Natural killer cell treated with Interleukin-12 subunit alpha and Interleukin-12 subunit beta and Interleukin-15 and Interleukin-18, amount 100 ng/mL, for 72 hours (primary cell): Measurements from ENCODE around the gene CEACAM5. TPM values are rescaled to one million over a fixed set of nuclear protein-coding genes. Genes with fewer than 3 reads are reported as not detected.
"Not testable (repeated sequence)": the region's sequence is repeated elsewhere in the genome, so short reads cannot be mapped to it uniquely, and the experiment has no call there.

Experiments
- ATAC-seq, 2 donors: fragments of 150-1000 bp; cut with Tn5 transposase in 1 of 2; sonication (Bioruptor Pico), chemical (Tn5 transposase) in 1 of 2; 2 replicates each; pipeline ENCODE4 v1.10.0; 2021
- DNase-seq: peaks from one replicate; pipeline ENCODE4 v3.0.0; 2022; ENCODE audit warnings: low spot score
- H3K27ac Mint-ChIP-seq, 2 donors: 1 replicate in 1 of 2; 2 replicates in 1 of 2; pipeline ENCODE4 v1.8.0; 2022; ENCODE audit warnings: mixed read lengths in 2 of 2, mild to moderate bottlenecking in 1 of 2, moderate library complexity in 1 of 2
- H3K27me3 Mint-ChIP-seq, 2 donors: 1 replicate in 1 of 2; 2 replicates in 1 of 2; pipeline ENCODE4 v1.8.0; 2022; ENCODE audit warnings: mixed read lengths in 2 of 2
- H3K36me3 Mint-ChIP-seq: one replicate; pipeline ENCODE4 v1.8.0; 2022; ENCODE audit warnings: mixed read lengths
- H3K4me1 Mint-ChIP-seq, 2 donors: 1 replicate in 1 of 2; 2 replicates in 1 of 2; pipeline ENCODE4 v1.8.0; 2022; ENCODE audit warnings: low read depth in 2 of 2, mixed read lengths in 2 of 2, mild to moderate bottlenecking in 1 of 2
- H3K4me3 Mint-ChIP-seq: one replicate; pipeline ENCODE4 v1.8.0; 2022; ENCODE audit warnings: mixed read lengths
- H3K9me3 Mint-ChIP-seq: 2 replicates; pipeline ENCODE4 v1.8.0; 2022; ENCODE audit warnings: mixed read lengths
- total RNA-seq, 2 donors: library from RNA; stranded (reverse); gene quantifications; one replicate each; pipeline ENCODE4 v1.2.3, GENCODE V29; 2022

CEACAM5 gene
- total RNA-seq, 2 donors from 2014 or later: not detected

DNA sequence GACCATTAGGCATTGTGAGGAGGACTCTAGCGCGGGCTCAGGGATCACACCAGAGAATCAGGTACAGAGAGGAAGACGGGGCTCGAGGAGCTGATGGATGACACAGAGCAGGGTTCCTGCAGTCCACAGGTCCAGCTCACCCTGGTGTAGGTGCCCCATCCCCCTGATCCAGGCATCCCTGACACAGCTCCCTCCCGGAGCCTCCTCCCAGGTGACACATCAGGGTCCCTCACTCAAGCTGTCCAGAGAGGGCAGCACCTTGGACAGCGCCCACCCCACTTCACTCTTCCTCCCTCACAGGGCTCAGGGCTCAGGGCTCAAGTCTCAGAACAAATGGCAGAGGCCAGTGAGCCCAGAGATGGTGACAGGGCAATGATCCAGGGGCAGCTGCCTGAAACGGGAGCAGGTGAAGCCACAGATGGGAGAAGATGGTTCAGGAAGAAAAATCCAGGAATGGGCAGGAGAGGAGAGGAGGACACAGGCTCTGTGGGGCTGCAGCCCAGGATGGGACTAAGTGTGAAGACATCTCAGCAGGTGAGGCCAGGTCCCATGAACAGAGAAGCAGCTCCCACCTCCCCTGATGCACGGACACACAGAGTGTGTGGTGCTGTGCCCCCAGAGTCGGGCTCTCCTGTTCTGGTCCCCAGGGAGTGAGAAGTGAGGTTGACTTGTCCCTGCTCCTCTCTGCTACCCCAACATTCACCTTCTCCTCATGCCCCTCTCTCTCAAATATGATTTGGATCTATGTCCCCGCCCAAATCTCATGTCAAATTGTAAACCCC is 2.8 kb upstream of the CEACAM5 start:
- DNase-seq: no peak
- ATAC-seq: no peak

DNA sequence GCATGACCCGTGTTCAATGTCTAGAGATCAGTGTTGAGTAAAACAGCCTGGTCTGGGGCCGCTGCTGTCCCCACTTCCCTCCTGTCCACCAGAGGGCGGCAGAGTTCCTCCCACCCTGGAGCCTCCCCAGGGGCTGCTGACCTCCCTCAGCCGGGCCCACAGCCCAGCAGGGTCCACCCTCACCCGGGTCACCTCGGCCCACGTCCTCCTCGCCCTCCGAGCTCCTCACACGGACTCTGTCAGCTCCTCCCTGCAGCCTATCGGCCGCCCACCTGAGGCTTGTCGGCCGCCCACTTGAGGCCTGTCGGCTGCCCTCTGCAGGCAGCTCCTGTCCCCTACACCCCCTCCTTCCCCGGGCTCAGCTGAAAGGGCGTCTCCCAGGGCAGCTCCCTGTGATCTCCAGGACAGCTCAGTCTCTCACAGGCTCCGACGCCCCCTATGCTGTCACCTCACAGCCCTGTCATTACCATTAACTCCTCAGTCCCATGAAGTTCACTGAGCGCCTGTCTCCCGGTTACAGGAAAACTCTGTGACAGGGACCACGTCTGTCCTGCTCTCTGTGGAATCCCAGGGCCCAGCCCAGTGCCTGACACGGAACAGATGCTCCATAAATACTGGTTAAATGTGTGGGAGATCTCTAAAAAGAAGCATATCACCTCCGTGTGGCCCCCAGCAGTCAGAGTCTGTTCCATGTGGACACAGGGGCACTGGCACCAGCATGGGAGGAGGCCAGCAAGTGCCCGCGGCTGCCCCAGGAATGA is 1.5 kb upstream of the CEACAM5 start:
- ATAC-seq (peak; percentile 85 to 87), DNase-seq (peak; percentile 71)
- Mint-ChIP-seq H3K27me3 (peaks cover 9 to 18% of the 10 kb centered on the region in 2 donors), H3K9me3 (no peaks in the 10 kb centered on the region), H3K27ac (peak overlapping the region in 1 of 2 donors; percentile 43), H3K36me3 (no peaks in the 10 kb centered on the region), H3K4me1 (peaks cover 5% of the 10 kb centered on the region in 2 donors), H3K4me3 (peak overlapping the region; percentile 74)

More for the DNA sequence above, 2.8 kb upstream of the CEACAM5 start:
- Mint-ChIP-seq H3K27me3 (peaks cover 9 to 11% of the 10 kb centered on the region in 2 donors), H3K36me3 (no peaks in the 10 kb centered on the region), H3K4me3 (no peak overlapping the region), H3K27ac (peak overlapping the region in 1 of 2 donors; percentile 4), H3K4me1 (peaks cover 5% of the 10 kb centered on the region in 2 donors), H3K9me3 (no peaks in the 10 kb centered on the region)

- Mint-ChIP-seq H3K9me3 (no peaks in the 10 kb centered on the region), H3K27ac (peak overlapping the region in 1 of 2 donors; percentile 43), H3K27me3 (peaks cover 9 to 22% of the 10 kb centered on the region in 2 donors), H3K36me3 (no peaks in the 10 kb centered on the region), H3K4me1 (peaks cover 5% of the 10 kb centered on the region in 2 donors), H3K4me3 (no peak overlapping the region)
- DNase-seq (no peak), ATAC-seq (no peak)
Observed at GRCh38 chr19:41707502-41707812, 969 bp upstream of the CEACAM5 start.

- Mint-ChIP-seq H3K36me3 (no peaks in the 10 kb centered on the region), H3K9me3 (no peaks in the 10 kb centered on the region), H3K27me3 (peaks cover 9 to 27% of the 10 kb centered on the region in 2 donors), H3K27ac (no peak overlapping the region), H3K4me3 (no peak overlapping the region), H3K4me1 (peaks cover 5% of the 10 kb centered on the region in 2 donors)
- DNase-seq (no peak), ATAC-seq (no peak)
Observed at GRCh38 chr19:41707871-41708371, 505 bp upstream of the CEACAM5 start.

GRCh38 chr19:41709516-41709915 is 1.1 kb downstream of the CEACAM5 start:
- peaks cover 15 to 36% of the 10 kb centered on the region in 2 donors for H3K27me3 Mint-ChIP-seq
- not testable (repeated sequence) for ATAC-seq, H3K4me3 Mint-ChIP-seq, DNase-seq, H3K36me3 Mint-ChIP-seq, H3K9me3 Mint-ChIP-seq, H3K4me1 Mint-ChIP-seq, H3K27ac Mint-ChIP-seq

- H3K9me3 Mint-ChIP-seq: no peaks in the 10 kb centered on the region
- H3K27me3 Mint-ChIP-seq: peaks cover 15 to 36% of the 10 kb centered on the region in 2 donors
Observed at GRCh38 chr19:41709951-41710645, 1.7 kb downstream of the CEACAM5 start.

DNA sequence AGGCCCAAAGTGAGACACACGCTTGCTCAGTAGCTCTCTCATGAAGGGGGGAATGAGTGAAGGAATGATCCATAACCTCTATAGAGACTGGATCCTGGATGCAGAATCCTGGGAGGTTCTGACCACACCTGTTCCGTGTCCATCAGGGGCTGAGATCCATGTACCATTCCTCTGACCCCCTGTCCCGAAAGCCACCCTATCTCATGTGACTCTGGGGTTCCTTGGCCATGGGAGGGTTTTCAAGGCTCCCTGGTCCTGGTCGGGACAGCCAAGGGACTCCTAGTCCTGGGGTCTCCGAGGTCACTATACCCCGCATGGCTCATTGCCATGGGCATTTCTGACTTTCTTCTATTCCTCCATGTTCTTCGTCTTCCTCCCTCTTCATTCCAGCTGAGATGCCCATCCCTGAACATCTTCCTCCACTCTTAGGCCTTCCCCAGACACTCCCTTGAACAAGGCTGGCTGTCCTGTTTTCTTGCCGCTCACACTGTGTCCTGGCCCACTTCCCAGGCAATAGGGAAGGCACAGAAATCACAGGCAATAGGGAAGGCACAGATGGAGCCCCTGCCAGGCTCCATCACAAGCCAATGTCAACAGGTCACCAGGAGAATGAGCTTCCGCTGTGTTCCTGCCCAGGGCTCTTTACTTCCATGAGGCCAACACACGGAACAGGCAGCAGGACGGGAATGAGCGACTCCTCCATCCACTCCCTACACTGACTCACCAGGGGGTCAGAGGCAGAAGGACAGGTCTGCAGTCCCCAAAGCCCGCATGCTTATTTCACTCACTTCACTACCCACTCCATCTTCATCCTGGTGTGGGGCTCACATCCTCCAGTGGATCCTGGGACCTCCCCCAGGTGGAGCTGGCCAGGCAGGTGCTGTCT is 3.2 kb downstream of the CEACAM5 start:
- DNase-seq (no peak), ATAC-seq (no peak)
- Mint-ChIP-seq H3K4me1 (peaks cover 5% of the 10 kb centered on the region in 2 donors), H3K36me3 (no peaks in the 10 kb centered on the region), H3K27ac (no peak overlapping the region), H3K27me3 (peaks cover 16 to 26% of the 10 kb centered on the region in 2 donors), H3K9me3 (no peaks in the 10 kb centered on the region), H3K4me3 (no peak overlapping the region)

More at GRCh38 chr19:41709951-41710645, 1.7 kb downstream of the CEACAM5 start:
- ATAC-seq: no peak
- DNase-seq: no peak
- Mint-ChIP-seq H3K4me3 (no peak overlapping the region), H3K36me3 (no peaks in the 10 kb centered on the region), H3K4me1 (peaks cover 5% of the 10 kb centered on the region in 2 donors), H3K27ac (no peak overlapping the region)

DNA sequence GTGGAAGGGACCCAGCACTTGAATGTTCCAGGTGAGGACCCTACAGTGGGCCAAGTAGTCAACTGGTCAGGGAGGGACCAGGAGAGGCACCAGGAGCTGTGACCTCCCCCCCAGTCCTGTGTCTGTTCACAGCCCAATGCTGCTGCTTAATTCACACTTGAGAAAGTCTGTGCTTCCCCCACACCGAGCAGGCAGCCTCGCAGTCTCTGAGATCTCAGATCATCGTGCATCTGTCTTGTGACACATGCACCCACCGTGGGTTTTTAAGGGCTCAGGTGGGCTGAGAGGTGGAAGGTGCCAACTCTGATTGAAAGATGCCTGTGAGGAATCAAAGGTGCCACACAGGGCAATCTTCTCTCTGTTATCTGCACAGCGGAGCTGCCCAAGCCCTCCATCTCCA is 6.2 kb downstream of the CEACAM5 start:
- H3K27me3 Mint-ChIP-seq: peaks cover 14 to 32% of the 10 kb centered on the region in 2 donors
- DNase-seq: no peak

DNA sequence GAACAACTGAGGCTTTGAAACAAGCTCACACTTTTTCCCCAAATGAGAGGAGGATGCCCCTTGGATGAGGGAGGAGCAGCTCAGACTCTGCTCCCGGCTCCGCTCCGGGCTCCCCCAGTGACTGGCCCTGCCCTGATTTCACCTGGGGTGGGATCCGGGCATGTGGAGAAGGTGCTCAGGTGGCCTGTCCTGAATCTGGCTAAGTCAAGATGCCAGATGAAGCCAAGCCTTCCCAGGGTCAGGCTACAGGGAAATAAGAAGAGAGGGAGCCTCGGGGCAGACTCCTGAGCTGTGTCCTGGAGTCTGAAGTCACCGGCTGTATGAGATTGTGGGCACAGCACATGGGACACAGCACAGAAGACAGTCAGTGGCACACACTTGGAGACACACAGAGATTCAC is 10.3 kb downstream of the CEACAM5 start:
- ATAC-seq: no peak

More for the DNA sequence above, 6.2 kb downstream of the CEACAM5 start:
- ATAC-seq: no peak
- Mint-ChIP-seq H3K4me1 (no peaks in the 10 kb centered on the region), H3K9me3 (no peaks in the 10 kb centered on the region), H3K4me3 (no peak overlapping the region), H3K27ac (no peak overlapping the region), H3K36me3 (no peaks in the 10 kb centered on the region)

GRCh38 chr19:41720103-41720502 is 11.7 kb downstream of the CEACAM5 start:
- H3K36me3 Mint-ChIP-seq: no peaks in the 10 kb centered on the region
- H3K27ac Mint-ChIP-seq: no peak overlapping the region
- ATAC-seq (peak in 1 of 2 donors; percentile 34), DNase-seq (no peak)
- H3K9me3 Mint-ChIP-seq: no peaks in the 10 kb centered on the region
- H3K4me1 Mint-ChIP-seq: no peaks in the 10 kb centered on the region
- peaks cover 16 to 17% of the 10 kb centered on the region in 2 donors for H3K27me3 Mint-ChIP-seq
- H3K4me3 Mint-ChIP-seq: no peak overlapping the region

More for the DNA sequence above, 10.3 kb downstream of the CEACAM5 start:
- Mint-ChIP-seq H3K36me3 (no peaks in the 10 kb centered on the region), H3K27me3 (peaks cover 16 to 17% of the 10 kb centered on the region in 2 donors), H3K9me3 (no peaks in the 10 kb centered on the region), H3K4me3 (no peak overlapping the region), H3K27ac (no peak overlapping the region), H3K4me1 (no peaks in the 10 kb centered on the region)
- no peak for DNase-seq

DNA sequence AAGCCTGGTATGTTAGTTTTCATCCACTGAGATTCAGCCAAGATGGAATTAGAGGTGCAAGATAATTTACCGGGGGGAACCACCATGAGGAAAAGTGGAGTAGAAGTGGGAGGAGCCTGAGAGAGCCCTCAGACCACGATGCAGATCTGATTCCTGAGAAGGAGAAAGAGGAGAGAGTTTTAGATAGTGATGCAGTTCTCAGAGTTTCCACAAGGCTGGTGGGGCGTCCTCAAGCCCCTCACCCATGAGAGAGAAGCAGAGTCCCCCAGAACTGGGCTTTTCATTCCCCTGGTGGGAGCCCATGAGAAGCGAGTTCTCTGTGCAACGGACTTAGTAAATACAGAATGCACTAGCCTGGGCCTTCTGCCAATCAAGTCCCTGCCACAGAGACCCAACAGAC is 18.1 kb downstream of the CEACAM5 start:
- no peaks in the 10 kb centered on the region for H3K9me3 Mint-ChIP-seq
- H3K36me3 Mint-ChIP-seq: no peaks in the 10 kb centered on the region
- H3K27ac Mint-ChIP-seq: no peak overlapping the region
- ATAC-seq: no peak
- H3K4me1 Mint-ChIP-seq: no peaks in the 10 kb centered on the region
- no peak for DNase-seq
- peaks cover 35 to 37% of the 10 kb centered on the region in 2 donors for H3K27me3 Mint-ChIP-seq
- no peak overlapping the region for H3K4me3 Mint-ChIP-seq

- Mint-ChIP-seq H3K4me1 (no peaks in the 10 kb centered on the region), H3K27me3 (peaks cover 30 to 40% of the 10 kb centered on the region in 2 donors), H3K9me3 (no peaks in the 10 kb centered on the region), H3K36me3 (no peaks in the 10 kb centered on the region), H3K4me3 (no peak overlapping the region), H3K27ac (no peak overlapping the region)
- DNase-seq: no peak
- no peak for ATAC-seq
Observed at GRCh38 chr19:41734156-41734555, 25.7 kb downstream of the CEACAM5 start.

DNA sequence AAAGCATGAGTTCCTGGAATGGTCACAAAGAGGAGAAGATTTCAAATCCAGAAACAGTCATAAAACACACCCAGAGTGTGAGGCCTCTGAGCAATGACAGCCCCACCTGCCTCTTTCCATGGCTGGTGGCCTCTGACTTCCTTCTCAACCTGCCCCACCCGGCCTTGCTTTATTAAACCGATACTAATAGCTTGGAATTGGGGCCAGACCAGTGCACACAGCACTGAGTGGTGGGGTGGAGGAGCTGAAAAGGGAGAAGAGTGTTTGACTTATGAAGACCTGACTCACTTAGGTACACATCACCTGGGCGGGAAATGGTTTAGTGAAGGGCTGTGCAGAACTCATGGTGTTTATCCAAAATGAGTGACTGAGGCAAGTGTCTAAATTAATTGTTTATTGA is 26.2 kb downstream of the CEACAM5 start:
- H3K27ac Mint-ChIP-seq: no peak overlapping the region
- no peaks in the 10 kb centered on the region for H3K4me1 Mint-ChIP-seq
- no peak for ATAC-seq
- no peaks in the 10 kb centered on the region for H3K36me3 Mint-ChIP-seq
- peaks cover 27 to 43% of the 10 kb centered on the region in 2 donors for H3K27me3 Mint-ChIP-seq
- DNase-seq: no peak
- no peak overlapping the region for H3K4me3 Mint-ChIP-seq
- no peaks in the 10 kb centered on the region for H3K9me3 Mint-ChIP-seq
